ENCODE measurements around the gene IFNGR2.
"Not testable (repeated sequence)": the region's sequence is repeated elsewhere in the genome, so short reads cannot be mapped to it uniquely, and the experiment has no call there.

IFNGR2 gene

DNA sequence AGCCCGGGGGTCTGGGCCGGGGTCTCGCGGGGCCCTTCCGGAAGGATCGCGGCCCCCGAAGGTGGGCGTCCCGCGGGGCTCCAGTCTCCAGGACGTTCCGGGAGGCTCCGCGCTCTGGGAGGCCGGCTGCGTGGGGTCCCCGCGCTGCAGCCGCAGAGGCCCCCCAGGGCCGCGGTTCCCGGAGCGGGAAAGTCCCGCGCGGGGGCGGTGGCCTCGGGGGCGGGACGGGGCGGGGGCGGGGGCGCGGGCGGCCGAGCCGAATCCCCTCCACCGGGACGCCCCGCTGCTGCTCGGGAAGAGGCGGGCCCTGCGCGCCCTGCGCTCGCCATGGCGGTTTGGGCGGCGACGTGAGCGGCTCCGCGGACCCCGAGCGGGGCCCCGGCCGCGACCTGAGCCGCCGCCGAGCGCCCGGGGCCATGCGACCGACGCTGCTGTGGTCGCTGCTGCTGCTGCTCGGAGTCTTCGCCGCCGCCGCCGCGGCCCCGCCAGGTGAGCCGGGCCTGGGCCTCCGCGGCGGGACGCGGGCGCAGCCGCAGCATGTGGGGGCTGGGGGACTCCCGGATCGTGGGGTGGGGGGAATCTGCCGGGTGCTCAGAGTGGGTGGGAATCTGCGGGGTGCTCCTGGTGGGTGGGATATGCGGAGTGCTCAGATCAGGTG is at the start of gene IFNGR2:
TSS of gene IFNGR2 (plus strand) at position 286 of the 658 bp plus-strand sequence. CDS start at position 417, 131 bp downstream.
- no peak for DNase-seq

DNA sequence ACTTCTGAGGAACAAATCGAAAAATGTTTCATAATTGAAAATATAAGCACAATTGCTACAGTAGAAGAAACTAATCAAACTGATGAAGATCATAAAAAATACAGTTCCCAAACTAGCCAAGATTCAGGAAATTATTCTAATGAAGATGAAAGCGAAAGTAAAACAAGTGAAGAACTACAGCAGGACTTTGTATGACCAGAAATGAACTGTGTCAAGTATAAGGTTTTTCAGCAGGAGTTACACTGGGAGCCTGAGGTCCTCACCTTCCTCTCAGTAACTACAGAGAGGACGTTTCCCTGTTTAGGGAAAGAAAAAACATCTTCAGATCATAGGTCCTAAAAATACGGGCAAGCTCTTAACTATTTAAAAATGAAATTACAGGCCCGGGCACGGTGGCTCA is 47.9 kb upstream of the IFNGR2 start:
- no peak for DNase-seq

- DNase-seq = no peak
These were observed 47.2 kb upstream of the IFNGR2 start for GRCh38 chr21:33355996-33356395.

DNA sequence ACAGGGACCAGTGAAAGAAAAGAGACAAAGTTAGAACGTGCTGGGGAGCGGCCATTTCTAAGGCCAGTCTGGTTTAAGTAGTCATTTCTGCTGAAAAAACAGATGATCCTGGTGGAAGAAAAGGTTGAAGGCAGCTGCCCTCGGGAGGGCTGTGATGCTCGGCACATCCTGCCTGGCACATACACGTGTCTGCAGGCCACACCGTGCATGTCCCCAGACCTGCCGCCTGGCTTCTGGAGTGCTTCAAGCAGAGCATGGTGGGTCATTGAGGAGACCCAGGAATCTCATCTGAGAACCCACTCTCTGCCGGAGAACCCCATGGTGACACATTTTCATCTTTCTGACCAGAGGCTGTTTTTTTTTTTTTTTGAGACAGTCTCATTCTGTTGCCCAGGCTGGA is 46.0 kb upstream of the IFNGR2 start:
- no peak for DNase-seq

DNA sequence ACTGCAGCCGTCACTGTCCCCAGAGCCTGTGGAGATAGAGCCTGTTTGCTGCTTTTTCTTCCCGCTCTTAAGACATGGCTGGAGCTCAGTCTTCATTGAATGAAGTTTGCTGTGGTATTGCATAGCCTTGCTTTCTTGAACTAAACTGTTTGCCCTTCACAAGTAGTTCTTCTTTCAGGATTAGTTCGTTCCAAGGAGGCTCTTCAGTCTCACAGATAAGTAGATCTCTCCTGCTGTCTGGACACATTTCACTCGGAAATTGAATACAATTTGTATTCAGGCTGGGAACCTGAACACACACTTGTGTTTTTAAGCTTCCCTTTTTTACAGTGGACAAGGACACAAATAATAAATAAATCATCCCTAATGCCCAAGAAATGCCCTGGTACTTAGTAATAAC is 43.8 kb upstream of the IFNGR2 start:
- DNase-seq = no peak

DNA sequence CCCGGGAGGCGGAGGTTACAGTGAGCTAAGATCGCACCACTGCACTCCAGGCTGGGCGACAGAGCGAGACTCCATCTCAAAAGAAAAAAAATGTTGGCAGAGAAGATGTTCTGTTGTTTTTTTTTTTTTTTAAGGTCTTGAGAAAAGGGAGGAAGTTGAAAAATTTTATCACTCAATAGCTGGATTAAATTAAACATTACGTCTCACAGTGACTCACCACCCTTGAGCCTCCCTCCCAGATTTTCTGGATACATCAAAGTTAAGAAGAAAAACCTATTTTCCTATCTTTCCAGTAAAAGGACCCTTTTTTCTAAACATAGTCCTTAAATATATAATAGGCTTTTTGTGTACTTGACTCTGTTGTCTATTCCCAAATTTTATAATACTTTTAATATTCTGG is 42.9 kb upstream of the IFNGR2 start:
- DNase-seq = no peak

- peak; percentile 63 for DNase-seq
These were observed 42.2 kb upstream of the IFNGR2 start for GRCh38 chr21:33360881-33361602.

- peak; percentile 87 for DNase-seq
These were observed 41.1 kb upstream of the IFNGR2 start for GRCh38 chr21:33362044-33362555.

DNA sequence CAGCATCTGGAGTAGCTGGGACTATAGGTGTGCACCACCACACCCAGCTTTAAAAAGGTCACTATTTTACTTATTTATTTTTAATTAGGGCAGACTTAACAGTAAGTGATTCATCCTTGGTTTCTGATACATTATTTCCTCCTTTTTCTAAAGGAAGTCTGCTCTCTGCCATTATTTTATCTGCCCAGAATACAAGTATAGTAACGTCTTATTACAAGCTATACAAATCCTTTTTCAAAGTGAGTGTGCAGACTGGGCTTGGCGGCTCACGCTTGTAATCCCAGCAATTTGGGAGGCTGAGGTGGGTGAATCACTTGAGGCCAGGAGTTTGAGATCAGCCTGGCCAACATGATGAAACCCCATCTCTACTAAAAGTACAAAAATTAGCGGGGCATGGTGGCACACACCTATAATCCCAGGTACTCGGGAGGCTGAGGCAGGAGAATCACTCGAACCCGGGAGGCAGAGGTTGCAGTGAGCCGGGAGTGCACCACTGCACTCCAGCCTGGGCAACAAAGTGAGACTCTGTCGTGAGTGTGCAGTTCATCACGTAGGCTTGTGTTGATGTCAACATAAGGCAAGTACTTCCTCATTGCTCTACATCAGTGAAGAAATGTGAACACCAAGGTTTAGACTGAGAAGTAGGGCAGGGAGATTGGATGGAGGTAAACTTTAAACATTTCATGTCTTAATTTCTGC is 39.2 kb upstream of the IFNGR2 start:
- not testable (repeated sequence) for DNase-seq

DNA sequence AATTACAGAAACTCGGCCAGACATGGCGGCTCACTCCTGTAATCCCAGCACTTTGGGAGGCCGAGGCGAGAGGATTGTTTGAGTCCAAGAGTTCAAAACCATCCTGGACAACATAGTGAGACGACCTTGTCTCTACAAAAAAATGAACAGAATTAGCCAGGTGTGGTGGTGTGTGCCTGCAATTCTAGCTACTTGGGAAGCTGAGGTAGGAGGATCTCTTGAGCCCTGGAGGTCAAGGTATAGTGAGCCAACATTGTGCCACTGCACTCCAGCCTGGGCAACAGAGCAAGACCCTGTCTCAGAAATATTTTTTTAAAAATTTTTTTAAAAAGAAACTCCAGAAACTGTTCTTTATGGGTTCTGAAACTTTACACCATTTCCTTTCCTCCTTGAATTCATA is 38.4 kb upstream of the IFNGR2 start:
- DNase-seq = no peak

- DNase-seq = no peak
These were observed 35.8 kb upstream of the IFNGR2 start for GRCh38 chr21:33367309-33367973.

- DNase-seq = no peak
These were observed 35.1 kb upstream of the IFNGR2 start for GRCh38 chr21:33368124-33368523.

- no peak for DNase-seq
These were observed 34.6 kb upstream of the IFNGR2 start for GRCh38 chr21:33368576-33368975.

DNA sequence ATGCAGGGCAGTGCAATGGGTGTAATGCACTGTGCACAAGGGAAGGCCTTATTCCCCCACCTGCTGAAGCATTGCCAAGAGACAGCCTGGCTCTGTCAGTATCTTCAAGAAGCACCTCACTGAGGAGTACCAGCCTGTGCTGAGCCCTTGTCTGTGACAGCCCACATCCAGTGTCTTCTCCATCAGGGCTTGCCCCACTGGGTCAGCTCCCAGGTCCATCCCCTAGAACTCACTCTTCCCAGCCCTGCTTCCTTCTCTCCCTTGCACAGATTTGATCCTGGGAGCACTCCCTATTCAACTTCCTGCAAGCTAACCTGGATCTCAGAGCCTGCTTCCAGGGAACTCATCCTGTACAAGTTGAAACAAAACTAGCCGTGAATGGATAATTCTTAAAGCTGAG is 33.6 kb upstream of the IFNGR2 start:
- no peak for DNase-seq

DNA sequence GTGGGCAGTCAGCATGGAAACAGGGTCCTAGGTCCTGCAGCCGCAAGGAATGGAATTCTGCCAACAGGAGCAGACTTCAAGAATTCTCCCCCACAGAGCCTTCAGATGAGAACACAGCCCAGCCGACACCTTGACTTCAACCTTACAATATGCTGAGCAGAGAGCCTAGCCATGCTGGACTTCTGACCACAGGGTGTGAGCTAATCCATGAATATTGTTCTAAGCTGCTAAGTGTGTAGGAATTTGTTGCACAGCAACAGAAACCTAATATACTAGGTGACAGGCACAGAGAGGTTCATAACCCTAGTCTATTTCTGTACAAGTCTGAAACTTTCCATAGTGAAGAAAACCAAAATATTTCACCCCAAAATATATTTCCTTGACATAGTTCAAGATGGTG is 32.9 kb upstream of the IFNGR2 start:
- DNase-seq = no peak

DNA sequence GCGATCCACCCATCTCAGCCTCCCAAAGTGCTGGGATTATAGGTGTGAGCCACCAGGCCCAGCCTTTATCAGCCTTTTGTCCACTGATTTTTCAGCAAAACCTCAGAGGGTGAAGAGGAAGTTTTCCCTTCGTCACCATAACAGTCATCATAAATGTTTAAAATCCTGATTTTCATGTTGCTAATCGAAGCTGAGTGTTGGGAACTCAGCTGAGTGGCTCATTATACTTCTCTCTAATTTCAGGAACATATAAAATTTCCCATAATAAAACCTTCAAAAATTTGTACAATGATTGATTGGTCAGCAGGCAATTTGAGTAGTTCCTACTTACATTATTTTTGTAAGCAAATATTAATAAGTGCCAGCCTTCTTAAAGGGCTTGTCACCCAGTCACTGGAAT is 31.8 kb upstream of the IFNGR2 start:
- DNase-seq = no peak

GRCh38 chr21:33372582-33372981 is 30.6 kb upstream of the IFNGR2 start:
- no peak for DNase-seq

DNA sequence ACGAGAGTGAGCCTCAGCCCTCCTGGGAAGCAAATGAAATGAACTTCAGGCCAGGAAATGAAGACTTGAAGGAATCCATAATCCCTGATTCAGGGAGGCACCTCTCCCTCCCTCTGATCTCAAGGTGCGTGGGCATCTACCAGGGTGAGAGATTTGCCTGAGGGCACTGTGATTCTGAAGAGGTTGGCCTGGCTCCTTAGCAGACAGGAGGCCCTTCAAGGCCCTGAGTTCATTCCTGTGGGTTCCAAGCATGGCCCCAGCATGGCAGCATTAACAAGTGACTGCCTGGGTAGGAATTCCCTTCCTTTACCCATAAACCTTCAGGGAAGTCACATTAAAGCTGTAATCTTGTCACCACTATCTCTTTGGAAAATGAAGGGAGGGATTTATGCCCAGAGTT is 29.8 kb upstream of the IFNGR2 start:
- DNase-seq = no peak

GRCh38 chr21:33374080-33374449 is 29.1 kb upstream of the IFNGR2 start:
- DNase-seq = no peak

DNA sequence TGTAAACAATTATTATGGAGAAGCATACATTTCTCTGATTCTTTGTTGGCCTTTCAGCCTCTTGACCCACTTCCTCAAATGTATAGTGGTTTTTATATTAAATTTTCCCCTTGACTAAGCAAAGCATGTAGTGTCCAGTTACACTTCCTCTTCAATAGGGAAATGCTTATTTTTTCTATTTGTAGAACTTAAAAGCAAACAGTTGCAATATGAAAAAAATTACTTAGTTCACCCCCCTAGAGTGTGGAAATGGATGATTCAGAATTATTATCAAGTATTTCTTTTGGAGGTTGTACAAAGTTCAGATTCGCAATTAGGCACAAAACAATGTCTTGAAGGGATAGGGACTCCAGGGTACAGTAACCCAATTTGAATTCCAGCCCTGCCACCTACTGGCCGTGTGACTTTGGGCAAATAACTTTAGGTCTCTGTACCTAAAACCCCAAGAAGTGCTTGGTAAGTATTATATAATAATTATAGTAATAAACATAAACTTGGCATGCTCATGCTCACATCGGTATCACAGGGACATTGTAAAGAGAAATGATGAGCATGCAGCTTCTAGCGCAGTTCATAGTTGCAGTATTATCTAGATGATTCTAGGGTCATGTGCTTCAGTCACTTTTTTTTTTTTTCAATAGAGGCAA is 28.6 kb upstream of the IFNGR2 start:
- DNase-seq = peak; percentile 21

DNA sequence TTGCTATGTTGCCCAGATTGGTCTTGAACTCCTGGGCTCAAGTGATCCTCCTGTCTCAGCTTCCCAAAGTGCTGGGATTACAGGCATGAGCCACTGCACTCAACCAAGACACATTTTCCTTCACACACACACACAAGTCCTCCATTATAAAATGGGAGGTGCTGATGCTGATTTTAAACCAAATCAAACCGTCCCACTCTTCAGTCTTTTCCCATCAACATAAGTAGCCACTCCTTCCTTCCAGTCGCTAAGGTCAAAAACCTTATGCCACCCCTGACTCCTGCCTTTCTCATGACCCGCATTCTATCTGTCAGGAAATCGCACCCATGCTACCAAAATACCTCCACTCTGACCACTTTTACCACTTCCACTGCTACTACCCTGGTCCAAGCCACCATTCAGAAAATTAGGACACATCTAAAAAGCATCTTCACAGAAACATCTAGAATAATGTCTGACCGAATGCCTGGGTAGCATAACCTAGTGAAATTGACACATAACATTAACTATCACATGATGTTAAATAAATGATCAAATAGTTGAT is 28.0 kb upstream of the IFNGR2 start:
- no peak for DNase-seq

GRCh38 chr21:33377221-33377920 is 25.8 kb upstream of the IFNGR2 start:
- no peak for DNase-seq

Measured in NCI-H774 (cell line).